Neural cell (in vitro differentiated cells): ENCODE results near the gene GDI2. TPM values are rescaled to one million over a fixed set of nuclear protein-coding genes. Genes with fewer than 3 reads are reported as not detected.

Source experiments
- H2AFZ ChIP-seq: fragments of 200-600, 300-800 bp; sonication (generic), shearing (Covaris generic); 2 replicates; pipeline ENCODE4 v1.6.0; 2014; ENCODE audit warnings: low read depth, mild to moderate bottlenecking, antibody characterized with exemption, low read length, moderate library complexity
- H3F3A ChIP-seq: fragments of 200-600 bp; shearing (Covaris generic); 2 replicates; pipeline ENCODE4 v1.6.1; 2016; ENCODE audit warnings: mild to moderate bottlenecking, moderate library complexity, mixed read lengths, antibody characterized with exemption, low read length; ENCODE audit not compliant: insufficient read depth, poor library complexity, severe bottlenecking
- H3K27ac ChIP-seq: fragments of 200-600, 300-800 bp; sonication (generic), shearing (Covaris generic); 2 replicates; pipeline ENCODE4 v1.5.1; 2014; ENCODE audit warnings: mild to moderate bottlenecking, low read length, moderate library complexity
- H3K27me3 ChIP-seq: fragments of 300-800, 200-600 bp; sonication (generic), shearing (Covaris generic); 2 replicates; pipeline ENCODE4 v1.6.0; 2014; ENCODE audit warnings: mild to moderate bottlenecking, low read depth, low read length, moderate library complexity; ENCODE audit not compliant: insufficient read depth
- H3K36me3 ChIP-seq: fragments of 300-800, 200-600 bp; sonication (generic), shearing (Covaris generic); 2 replicates; pipeline ENCODE4 v1.5.1; 2014; ENCODE audit warnings: mild to moderate bottlenecking, antibody characterized with exemption, low read length, moderate library complexity; ENCODE audit not compliant: insufficient read depth
- H3K4me2 ChIP-seq: fragments of 300-800, 200-600 bp; sonication (generic), shearing (Covaris generic); 2 replicates; pipeline ENCODE4 v1.6.0; 2014; ENCODE audit warnings: mild to moderate bottlenecking, low read length
- H3K4me3 ChIP-seq: fragments of 300-800, 200-600 bp; sonication (generic), shearing (Covaris generic); 2 replicates; pipeline ENCODE4 v1.5.1; 2014; ENCODE audit warnings: mild to moderate bottlenecking, low read length, moderate library complexity
- H3K79me2 ChIP-seq: fragments of 200-600 bp; shearing (Covaris generic); replicated peaks from 2 replicates; pipeline ENCODE4 v1.6.0; 2014; ENCODE audit warnings: mild to moderate bottlenecking, low read length, moderate library complexity; ENCODE audit not compliant: insufficient read depth
- H3K9ac ChIP-seq: fragments of 300-800, 200-600 bp; sonication (generic), shearing (Covaris generic); 2 replicates; pipeline ENCODE4 v1.6.1; 2016; ENCODE audit warnings: mild to moderate bottlenecking, low read length, mixed read lengths
- H3K9me2 ChIP-seq: fragments of 200-600 bp; shearing (Covaris generic); 2 replicates; pipeline ENCODE4 v1.6.1; 2016; ENCODE audit warnings: mild to moderate bottlenecking, low read length, mixed read lengths; ENCODE audit not compliant: insufficient read depth
- H3K9me3 ChIP-seq: fragments of 200-600, 300-800 bp; sonication (generic), shearing (Covaris generic); 2 replicates; pipeline ENCODE4 v1.6.1; 2016; ENCODE audit warnings: mild to moderate bottlenecking, mixed run types, low read length, moderate library complexity, mixed read lengths
- H4K20me1 ChIP-seq: fragments of 200-600 bp; shearing (Covaris generic); 2 replicates; pipeline ENCODE4 v1.6.1; 2016; ENCODE audit warnings: mild to moderate bottlenecking, mixed run types; ENCODE audit not compliant: insufficient read depth
- EP300 ChIP-seq: fragments of 450-650 bp; conservative IDR thresholded peaks from 2 replicates; pipeline ENCODE4 v1.6.1; 2014; ENCODE audit warnings: antibody characterized with exemption, mild to moderate bottlenecking, moderate library complexity; ENCODE audit not compliant: poor library complexity, severe bottlenecking
- EZH2 ChIP-seq: fragments of 200-600, 300-800 bp; shearing (Covaris generic), sonication (generic); IDR thresholded peaks from 2 replicates; pipeline ENCODE4 v1.6.1; 2014; ENCODE audit warnings: antibody characterized with exemption, low read length, borderline replicate concordance, mild to moderate bottlenecking; ENCODE audit not compliant: insufficient read depth, poor library complexity, severe bottlenecking
- MXI1 ChIP-seq: fragments of 450-650 bp; conservative IDR thresholded peaks from 2 replicates; pipeline ENCODE4 v1.6.1; 2014; ENCODE audit warnings: antibody characterized with exemption, mild to moderate bottlenecking; ENCODE audit not compliant: poor library complexity, severe bottlenecking
- POLR2AphosphoS5 ChIP-seq: IDR thresholded peaks from 2 replicates; pipeline ENCODE4 v1.6.1; 2012
- RAD21 ChIP-seq: fragments of 450-650 bp; conservative IDR thresholded peaks from 2 replicates; pipeline ENCODE4 v1.6.1; 2014; ENCODE audit warnings: antibody characterized with exemption, mild to moderate bottlenecking, moderate library complexity
- SMC3 ChIP-seq: fragments of 450-650 bp; conservative IDR thresholded peaks from 2 replicates; pipeline ENCODE4 v1.6.1; 2014; ENCODE audit warnings: antibody characterized with exemption, mild to moderate bottlenecking, moderate library complexity; ENCODE audit not compliant: poor library complexity
- TAF1 ChIP-seq: IDR thresholded peaks from 2 replicates; pipeline ENCODE4 v1.6.1; 2012; ENCODE audit warnings: low read depth
- polyA plus RNA-seq: library from polyadenylated mRNA; depleted of rRNA; stranded (reverse); fragments of >200 nt; gene quantifications from 2 replicates; pipeline ENCODE4 v1.2.3, GENCODE V29; 2014
- TF ChIP-seq, protein P1 (sequence below): fragments of 450-650 bp; IDR thresholded peaks from 2 replicates; pipeline ENCODE4 v1.5.1; 2014; ENCODE audit warnings: antibody characterized with exemption, mild to moderate bottlenecking, moderate library complexity; ENCODE audit not compliant: poor library complexity, severe bottlenecking
- TF ChIP-seq, protein P2 (sequence below): IDR thresholded peaks from 2 replicates; pipeline ENCODE4 v1.6.1; 2012; ENCODE audit warnings: borderline replicate concordance

The GDI2 gene
- polyA plus RNA-seq, 1 donor from 2014 or later: 352 TPM

DNA sequence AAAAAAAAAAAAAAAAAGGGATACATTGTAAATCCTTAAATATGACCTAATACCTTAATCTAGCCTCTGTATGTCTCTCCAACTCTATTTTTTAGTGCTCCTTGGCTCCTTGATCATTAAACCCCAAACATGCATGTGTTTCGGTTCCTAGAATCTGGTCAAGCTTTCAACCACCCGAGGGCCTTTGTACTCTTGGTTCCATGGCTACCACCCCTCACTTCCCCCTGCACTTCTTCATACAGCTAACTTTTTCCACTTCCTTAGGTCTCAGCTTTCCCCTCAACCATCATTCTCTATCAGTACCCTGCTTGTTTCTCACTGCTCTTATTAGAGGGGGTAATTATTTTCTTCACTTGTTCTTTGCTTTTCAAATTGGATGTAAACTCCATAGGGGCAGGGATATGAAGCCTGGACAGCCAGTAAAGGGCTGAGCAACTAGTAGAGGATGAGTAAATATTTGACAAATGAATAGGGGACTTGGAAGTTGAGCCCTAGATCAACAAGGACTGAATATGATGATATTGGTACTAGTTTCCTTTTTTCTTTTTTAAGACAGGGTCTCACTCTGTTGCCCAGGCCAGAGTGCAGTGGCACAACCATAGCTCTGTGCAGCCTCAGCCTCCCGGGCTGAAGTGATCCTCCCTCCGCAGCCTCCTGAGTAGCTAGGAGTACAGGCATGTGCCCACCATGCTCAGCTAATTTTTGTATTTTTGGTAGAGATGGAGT lies 4.3 kb upstream of the GDI2 start:
- TF ChIP-seq TAF1 (no peak), EP300 (no peak), SMC3 (no peak), POLR2AphosphoS5 (no peak), MXI1 (no peak), EZH2 (no peak), RAD21 (no peak)
- TF ChIP-seq, protein P1, sequence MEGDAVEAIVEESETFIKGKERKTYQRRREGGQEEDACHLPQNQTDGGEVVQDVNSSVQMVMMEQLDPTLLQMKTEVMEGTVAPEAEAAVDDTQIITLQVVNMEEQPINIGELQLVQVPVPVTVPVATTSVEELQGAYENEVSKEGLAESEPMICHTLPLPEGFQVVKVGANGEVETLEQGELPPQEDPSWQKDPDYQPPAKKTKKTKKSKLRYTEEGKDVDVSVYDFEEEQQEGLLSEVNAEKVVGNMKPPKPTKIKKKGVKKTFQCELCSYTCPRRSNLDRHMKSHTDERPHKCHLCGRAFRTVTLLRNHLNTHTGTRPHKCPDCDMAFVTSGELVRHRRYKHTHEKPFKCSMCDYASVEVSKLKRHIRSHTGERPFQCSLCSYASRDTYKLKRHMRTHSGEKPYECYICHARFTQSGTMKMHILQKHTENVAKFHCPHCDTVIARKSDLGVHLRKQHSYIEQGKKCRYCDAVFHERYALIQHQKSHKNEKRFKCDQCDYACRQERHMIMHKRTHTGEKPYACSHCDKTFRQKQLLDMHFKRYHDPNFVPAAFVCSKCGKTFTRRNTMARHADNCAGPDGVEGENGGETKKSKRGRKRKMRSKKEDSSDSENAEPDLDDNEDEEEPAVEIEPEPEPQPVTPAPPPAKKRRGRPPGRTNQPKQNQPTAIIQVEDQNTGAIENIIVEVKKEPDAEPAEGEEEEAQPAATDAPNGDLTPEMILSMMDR: no peak
- TF ChIP-seq, protein P2, sequence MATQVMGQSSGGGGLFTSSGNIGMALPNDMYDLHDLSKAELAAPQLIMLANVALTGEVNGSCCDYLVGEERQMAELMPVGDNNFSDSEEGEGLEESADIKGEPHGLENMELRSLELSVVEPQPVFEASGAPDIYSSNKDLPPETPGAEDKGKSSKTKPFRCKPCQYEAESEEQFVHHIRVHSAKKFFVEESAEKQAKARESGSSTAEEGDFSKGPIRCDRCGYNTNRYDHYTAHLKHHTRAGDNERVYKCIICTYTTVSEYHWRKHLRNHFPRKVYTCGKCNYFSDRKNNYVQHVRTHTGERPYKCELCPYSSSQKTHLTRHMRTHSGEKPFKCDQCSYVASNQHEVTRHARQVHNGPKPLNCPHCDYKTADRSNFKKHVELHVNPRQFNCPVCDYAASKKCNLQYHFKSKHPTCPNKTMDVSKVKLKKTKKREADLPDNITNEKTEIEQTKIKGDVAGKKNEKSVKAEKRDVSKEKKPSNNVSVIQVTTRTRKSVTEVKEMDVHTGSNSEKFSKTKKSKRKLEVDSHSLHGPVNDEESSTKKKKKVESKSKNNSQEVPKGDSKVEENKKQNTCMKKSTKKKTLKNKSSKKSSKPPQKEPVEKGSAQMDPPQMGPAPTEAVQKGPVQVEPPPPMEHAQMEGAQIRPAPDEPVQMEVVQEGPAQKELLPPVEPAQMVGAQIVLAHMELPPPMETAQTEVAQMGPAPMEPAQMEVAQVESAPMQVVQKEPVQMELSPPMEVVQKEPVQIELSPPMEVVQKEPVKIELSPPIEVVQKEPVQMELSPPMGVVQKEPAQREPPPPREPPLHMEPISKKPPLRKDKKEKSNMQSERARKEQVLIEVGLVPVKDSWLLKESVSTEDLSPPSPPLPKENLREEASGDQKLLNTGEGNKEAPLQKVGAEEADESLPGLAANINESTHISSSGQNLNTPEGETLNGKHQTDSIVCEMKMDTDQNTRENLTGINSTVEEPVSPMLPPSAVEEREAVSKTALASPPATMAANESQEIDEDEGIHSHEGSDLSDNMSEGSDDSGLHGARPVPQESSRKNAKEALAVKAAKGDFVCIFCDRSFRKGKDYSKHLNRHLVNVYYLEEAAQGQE: no peak
- Histone ChIP-seq H3F3A (peaks cover under 1% of the 10 kb centered on the region), H3K4me3 (no peak overlapping the region), H3K27me3 (no peaks in the 10 kb centered on the region), H4K20me1 (no peaks in the 10 kb centered on the region), H3K36me3 (no peaks in the 10 kb centered on the region), H3K9ac (no peak overlapping the region), H3K9me2 (no peaks in the 10 kb centered on the region), H3K27ac (no peak overlapping the region), H3K4me2 (no peak overlapping the region), H3K9me3 (no peaks in the 10 kb centered on the region), H2AFZ (no peak overlapping the region), H3K79me2 (peaks cover 2% of the 10 kb centered on the region)

DNA sequence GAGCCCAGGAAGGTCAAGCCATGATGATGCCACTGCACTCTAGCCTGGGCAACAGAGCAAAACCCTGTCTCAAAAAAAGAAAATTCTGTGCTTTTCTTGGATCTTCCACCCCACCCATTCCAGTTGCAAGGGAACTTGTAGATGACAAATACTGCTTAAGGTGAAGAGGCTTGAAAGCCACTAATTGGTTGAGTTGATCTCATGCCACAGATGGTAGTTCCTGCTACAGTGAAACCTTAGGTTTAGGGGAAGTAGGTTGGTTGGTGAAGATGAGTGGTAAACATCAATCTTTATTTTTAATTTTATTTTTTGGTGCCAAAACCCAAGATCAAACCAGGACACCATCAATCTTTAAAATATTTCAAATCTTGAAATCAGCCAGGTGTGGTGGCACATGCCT lies 2.9 kb upstream of the GDI2 start:
- H3K4me2 ChIP-seq: no peak overlapping the region
- TF ChIP-seq SMC3: no peak
- no peak for TF ChIP-seq POLR2AphosphoS5
- TF ChIP-seq RAD21: no peak
- TF ChIP-seq EZH2: no peak
- TF ChIP-seq TAF1: no peak
- TF ChIP-seq, protein P2: no peak
- no peak for TF ChIP-seq EP300
- TF ChIP-seq MXI1: no peak
- TF ChIP-seq, protein P1: no peak
- no peaks in the 10 kb centered on the region for H3K9me3 ChIP-seq
- H3K79me2 ChIP-seq: peaks cover 16% of the 10 kb centered on the region
- no peaks in the 10 kb centered on the region for H3K27me3 ChIP-seq
- no peaks in the 10 kb centered on the region for H3K9me2 ChIP-seq
- no peak overlapping the region for H3K9ac ChIP-seq
- no peaks in the 10 kb centered on the region for H3K36me3 ChIP-seq
- no peak overlapping the region for H3K4me3 ChIP-seq
- no peak overlapping the region for H2AFZ ChIP-seq
- H4K20me1 ChIP-seq: no peaks in the 10 kb centered on the region
- H3F3A ChIP-seq: peaks cover 8% of the 10 kb centered on the region
- no peak overlapping the region for H3K27ac ChIP-seq
